Thyroid gland (tissue), 4 donors: ENCODE results near the gene BCL2L2.

Source experiments
- CTCF ChIP-seq, 6 experiments: fragments of 200-600 bp in 3 of 6; fragments of 450-650 bp in 3 of 6; sonication (generic) in 3 of 6; IDR thresholded peaks; one replicate each; pipeline ENCODE4 v1.5.1; 2016 to 2019; ENCODE audit warnings: antibody characterized with exemption in 6 of 6, mild to moderate bottlenecking in 2 of 6, inconsistent platforms in 1 of 6, moderate library complexity in 1 of 6
- POLR2A ChIP-seq, 2 donors: fragments of 450-650 bp; IDR thresholded peaks; one replicate each; pipeline ENCODE4 v1.6.1; 2017; ENCODE audit warnings: antibody characterized with exemption in 2 of 2, mild to moderate bottlenecking in 2 of 2, moderate library complexity in 1 of 2

GRCh38 chr14:23345987-23346692, 39.5 kb downstream of the BCL2L2 start:
- TF ChIP-seq CTCF (IDR thresholded peaks at IDR 0.05) (no peak), POLR2A (IDR thresholded peaks at IDR 0.05) (no peak)
